ENCODE results near the gene SLC23A3. TPM values are rescaled to one million over a fixed set of nuclear protein-coding genes. Genes with fewer than 3 reads are reported as not detected.

SLC23A3 gene
- total and polyA plus RNA-seq, 9 of the 15 experiments (the other 6 are each of a cell fraction or from before 2014, with no cell fraction given), result 0.06 to 0.64 (median 0.16) TPM

GRCh38 chr2:219167997-219168396 lies 1.8 kb downstream of the SLC23A3 start:
- no peak for DNase-seq (ENCODE audit: extremely low read depth in 1 of 4, low spot score in 3 of 4)
- WGBS (ENCODE audit: insufficient coverage, low coverage, missing lambda C conversion rate), result 26% methylated on average over 5 of the region's 5 CpGs
- H3K27ac ChIP-seq (ENCODE audit: extremely low read depth, low read depth, low read length), result no peak overlapping the region

More at GRCh38 chr2:219167997-219168396, 1.8 kb downstream of the SLC23A3 start:
- ChIA-PET POLR2A (no interaction called here), CTCF (ENCODE audit: low intra/inter-chr PET ratio) (no interaction called here)
- ATAC-seq, result no peak
- no peaks in the 10 kb centered on the region for H4K20me1 ChIP-seq (replicated peaks; ENCODE audit: control insufficient read depth, insufficient read depth, low read length)
- H3K27me3 ChIP-seq (ENCODE audit: control insufficient read depth in 2 of 2, insufficient read depth in 2 of 2, low read length in 2 of 2), result no peaks in the 10 kb centered on the region
- TF ChIP-seq FOXK1 (CRISPR knock-in tag; IDR thresholded peaks at IDR 0.05; ENCODE audit: borderline replicate concordance) (no peak), ZNF224 (CRISPR knock-in tag; IDR thresholded peaks at IDR 0.05) (no peak), HDAC1 (IDR thresholded peaks at IDR 0.05) (no peak), ADNP (tag; IDR thresholded peaks at IDR 0.05) (no peak), KAT2B (IDR thresholded peaks at IDR 0.05; ENCODE audit: low read depth, low read length) (no peak), CCAR2 (IDR thresholded peaks at IDR 0.05; ENCODE audit: low read depth, low read length) (no peak), ELK3 (CRISPR knock-in tag; IDR thresholded peaks at IDR 0.05) (no peak), HLTF (IDR thresholded peaks at IDR 0.05) (no peak), BRCA1 (IDR thresholded peaks at IDR 0.05) (no peak), BRCA1 (CRISPR knock-in tag; IDR thresholded peaks at IDR 0.05) (no peak)
- TF ChIP-seq, protein P1, sequence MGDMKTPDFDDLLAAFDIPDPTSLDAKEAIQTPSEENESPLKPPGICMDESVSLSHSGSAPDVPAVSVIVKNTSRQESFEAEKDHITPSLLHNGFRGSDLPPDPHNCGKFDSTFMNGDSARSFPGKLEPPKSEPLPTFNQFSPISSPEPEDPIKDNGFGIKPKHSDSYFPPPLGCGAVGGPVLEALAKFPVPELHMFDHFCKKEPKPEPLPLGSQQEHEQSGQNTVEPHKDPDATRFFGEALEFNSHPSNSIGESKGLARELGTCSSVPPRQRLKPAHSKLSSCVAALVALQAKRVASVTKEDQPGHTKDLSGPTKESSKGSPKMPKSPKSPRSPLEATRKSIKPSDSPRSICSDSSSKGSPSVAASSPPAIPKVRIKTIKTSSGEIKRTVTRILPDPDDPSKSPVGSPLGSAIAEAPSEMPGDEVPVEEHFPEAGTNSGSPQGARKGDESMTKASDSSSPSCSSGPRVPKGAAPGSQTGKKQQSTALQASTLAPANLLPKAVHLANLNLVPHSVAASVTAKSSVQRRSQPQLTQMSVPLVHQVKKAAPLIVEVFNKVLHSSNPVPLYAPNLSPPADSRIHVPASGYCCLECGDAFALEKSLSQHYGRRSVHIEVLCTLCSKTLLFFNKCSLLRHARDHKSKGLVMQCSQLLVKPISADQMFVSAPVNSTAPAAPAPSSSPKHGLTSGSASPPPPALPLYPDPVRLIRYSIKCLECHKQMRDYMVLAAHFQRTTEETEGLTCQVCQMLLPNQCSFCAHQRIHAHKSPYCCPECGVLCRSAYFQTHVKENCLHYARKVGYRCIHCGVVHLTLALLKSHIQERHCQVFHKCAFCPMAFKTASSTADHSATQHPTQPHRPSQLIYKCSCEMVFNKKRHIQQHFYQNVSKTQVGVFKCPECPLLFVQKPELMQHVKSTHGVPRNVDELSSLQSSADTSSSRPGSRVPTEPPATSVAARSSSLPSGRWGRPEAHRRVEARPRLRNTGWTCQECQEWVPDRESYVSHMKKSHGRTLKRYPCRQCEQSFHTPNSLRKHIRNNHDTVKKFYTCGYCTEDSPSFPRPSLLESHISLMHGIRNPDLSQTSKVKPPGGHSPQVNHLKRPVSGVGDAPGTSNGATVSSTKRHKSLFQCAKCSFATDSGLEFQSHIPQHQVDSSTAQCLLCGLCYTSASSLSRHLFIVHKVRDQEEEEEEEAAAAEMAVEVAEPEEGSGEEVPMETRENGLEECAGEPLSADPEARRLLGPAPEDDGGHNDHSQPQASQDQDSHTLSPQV (IDR thresholded peaks at IDR 0.05), result no peak
- H3K36me3 ChIP-seq (ENCODE audit: control insufficient read depth, insufficient read depth, low read length), result peaks cover 12% of the 10 kb centered on the region; the same call in 2 of the 3 replicates
- H2AFZ ChIP-seq (ENCODE audit: low read depth, low read length), result no peak overlapping the region
- BruUV-seq (replicated peaks), result no TSS peak
- in situ Hi-C loops (cut with MboI) (no loop called here), intact Hi-C loops (cut with micrococcal nuclease) (no loop called here)
- H3K4me2 ChIP-seq (ENCODE audit: insufficient read depth, low read length), result no peak overlapping the region
- no peaks in the 10 kb centered on the region for H3K9me1 ChIP-seq (ENCODE audit: control insufficient read depth, insufficient read depth, low read length)
- no peaks in the 10 kb centered on the region for H3K9me3 ChIP-seq (replicated peaks; ENCODE audit: control insufficient read depth, insufficient read depth, low read depth, low read length)
- H3K4me3 ChIP-seq, result no peak overlapping the region
- H3K4me1 ChIP-seq (replicated peaks in 1 of 2; ENCODE audit: control insufficient read depth in 2 of 2, insufficient read depth in 2 of 2, low read length in 2 of 2), result peaks cover 3 to 4% of the 10 kb centered on the region in 2 experiments; a peak in 3 of 5 replicates
- no peak for FAIRE-seq
- H3K9ac ChIP-seq (ENCODE audit: insufficient read depth in 1 of 2, low read depth in 2 of 2, low read length in 2 of 2), result no peak overlapping the region
- H3K79me2 ChIP-seq (ENCODE audit: control insufficient read depth, insufficient read depth, low read length), result no peaks in the 10 kb centered on the region
